ENCODE results near the gene CLDN12.

DNA sequence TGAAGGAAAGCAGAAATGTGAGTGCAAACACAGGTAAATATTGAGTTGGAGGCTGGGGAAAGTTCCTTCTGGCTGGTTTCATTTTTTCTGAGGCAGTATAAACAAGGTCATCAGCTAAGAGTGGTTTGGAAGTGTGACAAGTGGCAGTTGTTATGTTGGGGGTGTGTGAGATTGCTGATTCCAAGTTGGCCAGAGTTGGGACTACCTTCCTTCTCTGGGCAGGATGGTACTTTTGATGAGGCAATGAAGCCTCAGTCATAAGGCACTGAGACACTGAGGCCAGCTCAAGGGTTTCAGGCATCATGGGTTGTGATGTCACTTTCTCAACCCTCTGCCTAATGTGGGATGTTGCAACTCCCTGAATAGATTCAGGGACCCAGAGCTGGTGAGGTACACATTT lies 58.0 kb downstream of the CLDN12 start:
- TF ChIP-seq CTCF (IDR thresholded peaks at IDR 0.05) (no peak), POLR2AphosphoS5 (IDR thresholded peaks at IDR 0.05; ENCODE audit: low read depth, low read length) (no peak)

Measured in SK-N-SH (cell line).